Liver (tissue), 3 donors: ENCODE data around the gene NCR2.

ENCODE experiments used
- ATF3 ChIP-seq: IDR thresholded peaks from 2 replicates; pipeline ENCODE4 v1.6.1; 2016; ENCODE audit warnings: antibody characterized with exemption
- CTCF ChIP-seq: fragments of 150-350 bp; IDR thresholded peaks from 2 replicates; pipeline ENCODE4 v1.5.1; 2017; ENCODE audit warnings: improper control_type of control experiment, low read depth, low read length; ENCODE audit not compliant: missing input control
- FOXA1 ChIP-seq: IDR thresholded peaks from 2 replicates; pipeline ENCODE4 v1.6.1; 2016; ENCODE audit warnings: antibody characterized with exemption
- GABPA ChIP-seq, 2 donors: IDR thresholded peaks in 1 of 2; conservative IDR thresholded peaks in 1 of 2; 2 replicates each; pipeline ENCODE4 v1.6.1; 2016; ENCODE audit warnings: antibody characterized with exemption in 2 of 2, mild to moderate bottlenecking in 1 of 2, moderate library complexity in 1 of 2
- JUND ChIP-seq, 2 donors: IDR thresholded peaks; 2 replicates each; pipeline ENCODE4 v1.6.1; 2016; ENCODE audit warnings: antibody characterized with exemption in 2 of 2
- REST ChIP-seq: IDR thresholded peaks from 2 replicates; pipeline ENCODE4 v1.6.1; 2016; ENCODE audit warnings: antibody characterized with exemption, mild to moderate bottlenecking
- RXRA ChIP-seq, 2 donors: IDR thresholded peaks; 2 replicates each; pipeline ENCODE4 v1.6.1; 2017 to 2018; ENCODE audit warnings: antibody characterized with exemption in 2 of 2, mild to moderate bottlenecking in 1 of 2
- SP1 ChIP-seq: IDR thresholded peaks from 2 replicates; pipeline ENCODE4 v1.6.1; 2018; ENCODE audit warnings: antibody characterized with exemption, mild to moderate bottlenecking
- TAF1 ChIP-seq: conservative IDR thresholded peaks from 2 replicates; pipeline ENCODE4 v1.6.1; 2016; ENCODE audit warnings: antibody characterized with exemption, mild to moderate bottlenecking
- donor health status: healthy.
- donor health status: healthy.

GRCh38 chr6:41335296-41335695, at the start of gene NCR2:
- no peak for TF ChIP-seq RXRA (IDR thresholded peaks at IDR 0.05)
- TF ChIP-seq FOXA1, result no peak
- no peak for TF ChIP-seq ATF3
- no peak for TF ChIP-seq JUND (IDR thresholded peaks at IDR 0.05)
- no peak for TF ChIP-seq SP1
- no peak for TF ChIP-seq CTCF
- TF ChIP-seq GABPA (IDR thresholded peaks at IDR 0.05 in 1 of 2, conservative IDR thresholded peaks at IDR 0.05 in 1 of 2), result no peak
- no peak for TF ChIP-seq REST
- TF ChIP-seq TAF1, result no peak
